ENCODE data around the gene QSOX2.

- TF ChIP-seq, protein P1, sequence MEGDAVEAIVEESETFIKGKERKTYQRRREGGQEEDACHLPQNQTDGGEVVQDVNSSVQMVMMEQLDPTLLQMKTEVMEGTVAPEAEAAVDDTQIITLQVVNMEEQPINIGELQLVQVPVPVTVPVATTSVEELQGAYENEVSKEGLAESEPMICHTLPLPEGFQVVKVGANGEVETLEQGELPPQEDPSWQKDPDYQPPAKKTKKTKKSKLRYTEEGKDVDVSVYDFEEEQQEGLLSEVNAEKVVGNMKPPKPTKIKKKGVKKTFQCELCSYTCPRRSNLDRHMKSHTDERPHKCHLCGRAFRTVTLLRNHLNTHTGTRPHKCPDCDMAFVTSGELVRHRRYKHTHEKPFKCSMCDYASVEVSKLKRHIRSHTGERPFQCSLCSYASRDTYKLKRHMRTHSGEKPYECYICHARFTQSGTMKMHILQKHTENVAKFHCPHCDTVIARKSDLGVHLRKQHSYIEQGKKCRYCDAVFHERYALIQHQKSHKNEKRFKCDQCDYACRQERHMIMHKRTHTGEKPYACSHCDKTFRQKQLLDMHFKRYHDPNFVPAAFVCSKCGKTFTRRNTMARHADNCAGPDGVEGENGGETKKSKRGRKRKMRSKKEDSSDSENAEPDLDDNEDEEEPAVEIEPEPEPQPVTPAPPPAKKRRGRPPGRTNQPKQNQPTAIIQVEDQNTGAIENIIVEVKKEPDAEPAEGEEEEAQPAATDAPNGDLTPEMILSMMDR (IDR thresholded peaks at IDR 0.05) = no peak
- TF ChIP-seq POLR2A (IDR thresholded peaks at IDR 0.05) (no peak), EP300 (IDR thresholded peaks at IDR 0.05) (no peak), POLR2AphosphoS5 (IDR thresholded peaks at IDR 0.05) (no peak)
These were observed 13.9 kb downstream of the QSOX2 start for GRCh38 chr9:136231478-136232297.

All from stomach (tissue), 4 donors.